HCT116 (cell line): ENCODE data around the gene LCE3C. TPM values are rescaled to one million over a fixed set of nuclear protein-coding genes. Genes with fewer than 3 reads are reported as not detected.

ENCODE experiments used
- ATAC-seq: fragments of 200-7000 bp; cut with Tn5 transposase; 2 replicates; pipeline ENCODE4 v1.9.1; 2020; ENCODE audit warnings: mild to moderate bottlenecking, moderate library complexity
- BruUV-seq: library from RNA; stranded (reverse); fragments of 400-500 nt; replicated peaks from 2 replicates; lab custom pipeline; 2021; lab: Mats Ljungman, UMichigan
- CTCF ChIA-PET: fragments of 300-600 bp; sonication (Branson Sonifier 250); formaldehyde crosslinking; loops from one replicate; lab custom pipeline; 2021; ENCODE audit warnings: antibody characterized with exemption; lab: Charles Lee
- POLR2A ChIA-PET: fragments of 300-600, 350-600 bp; sonication (Branson Sonifier 250); formaldehyde crosslinking; loops from one replicate; lab custom pipeline; 2021; ENCODE audit warnings: antibody characterized with exemption; lab: Charles Lee
- RAD21 ChIA-PET, 2 experiments: fragments of 300-600 bp; sonication (Branson Sonifier 250); formaldehyde crosslinking; loops; one replicate each; lab custom pipeline; 2023; ENCODE audit warnings: low total read pairs in 2 of 2; ENCODE audit not compliant: uncharacterized antibody in 2 of 2, unreplicated experiment in 2 of 2, low non-redundant PET in 1 of 2; lab: Charles Lee
- DNase-seq: peaks from one replicate; pipeline ENCODE4 v3.0.0-alpha.2; 2010; ENCODE audit warnings: low read depth, low spot score
- H2AFZ ChIP-seq: fragments of 200-600 bp; shearing (Covaris generic), sonication (generic); 2 replicates; pipeline ENCODE4 v1.6.1; 2017; ENCODE audit warnings: low read depth, mixed run types, mixed read lengths, antibody characterized with exemption, low read length; ENCODE audit not compliant: poor library complexity, severe bottlenecking
- H3K27ac ChIP-seq: 2 replicates; pipeline ENCODE4 v1.5.1; 2012; ENCODE audit warnings: low read depth, low read length
- H3K27me3 ChIP-seq: fragments of 200-600 bp; sonication (generic); 2 replicates; pipeline ENCODE4 v1.6.1; 2016; ENCODE audit warnings: mixed run types, low read length, mixed read lengths; ENCODE audit not compliant: insufficient read depth
- H3K36me3 ChIP-seq, 2 experiments: fragments of 200-500 bp in 1 of 2; fragments of 200-600 bp in 1 of 2; sonication (Bioruptor generic) in 1 of 2; sonication (generic) in 1 of 2; 2 replicates each; pipeline versions ENCODE4 v1.5.1 to v1.6.1; 2014 to 2016; ENCODE audit warnings: low read length in 2 of 2, inconsistent platforms in 1 of 2, mixed read lengths in 1 of 2, mixed run types in 1 of 2; ENCODE audit not compliant: insufficient read depth in 2 of 2, control insufficient read depth in 1 of 2
- H3K4me1 ChIP-seq, 2 experiments: fragments of 200-600 bp in 1 of 2; sonication (generic) in 1 of 2; 2 replicates each; pipeline versions ENCODE4 v1.5.1 to v1.6.1; 2012 to 2017; ENCODE audit warnings: low read length in 2 of 2, inconsistent platforms in 1 of 2, mild to moderate bottlenecking in 1 of 2, mixed read lengths in 1 of 2, mixed run types in 1 of 2, moderate library complexity in 1 of 2; ENCODE audit not compliant: insufficient read depth in 2 of 2, control insufficient read depth in 1 of 2
- H3K4me2 ChIP-seq: fragments of 200-600 bp; sonication (generic); 2 replicates; pipeline ENCODE4 v1.6.1; 2017; ENCODE audit warnings: mixed run types, low read length, mixed read lengths
- H3K4me3 ChIP-seq, 2 experiments: fragments of 200-600 bp in 1 of 2; sonication (generic) in 1 of 2; replicated peaks in 1 of 2; 2 replicates each; pipeline ENCODE4 v1.5.1; 2011 to 2016; ENCODE audit warnings: low read length in 2 of 2, control low read depth in 1 of 2, low read depth in 1 of 2, mild to moderate bottlenecking in 1 of 2, mixed read lengths in 1 of 2, mixed run types in 1 of 2
- H3K79me2 ChIP-seq: fragments of 200-600 bp; sonication (generic); 2 replicates; pipeline ENCODE4 v1.6.1; 2017; ENCODE audit warnings: mild to moderate bottlenecking, mixed run types, low read length, moderate library complexity, mixed read lengths; ENCODE audit not compliant: insufficient read depth
- H3K9ac ChIP-seq: fragments of 200-600 bp; sonication (generic); 2 replicates; pipeline ENCODE4 v1.6.1; 2016; ENCODE audit warnings: low read length, mixed read lengths
- H3K9me2 ChIP-seq: fragments of 200-600 bp; sonication (generic), shearing (Covaris generic); 2 replicates; pipeline ENCODE4 v1.6.1; 2017; ENCODE audit warnings: mixed run types, mild to moderate bottlenecking, moderate library complexity; ENCODE audit not compliant: insufficient read depth
- H3K9me3 ChIP-seq, 2 experiments: fragments of 200-500 bp in 1 of 2; fragments of 200-600 bp in 1 of 2; sonication (Bioruptor generic) in 1 of 2; sonication (generic) in 1 of 2; 2 replicates each; pipeline ENCODE4 v1.6.1; 2014 to 2017; ENCODE audit warnings: low read length in 2 of 2, mixed read lengths in 2 of 2, inconsistent platforms in 1 of 2, low read depth in 1 of 2, mild to moderate bottlenecking in 1 of 2, mixed run types in 1 of 2, moderate library complexity in 1 of 2; ENCODE audit not compliant: control insufficient read depth in 1 of 2, insufficient read depth in 1 of 2
- H4K20me1 ChIP-seq: fragments of 200-600 bp; sonication (generic), shearing (Covaris generic); 2 replicates; pipeline ENCODE4 v1.6.1; 2017; ENCODE audit warnings: mixed run types, mild to moderate bottlenecking, moderate library complexity; ENCODE audit not compliant: insufficient read depth
- CEBPB ChIP-seq: IDR thresholded peaks from 2 replicates; pipeline ENCODE4 v1.6.1; 2012; ENCODE audit warnings: low read depth
- EGR1 ChIP-seq: IDR thresholded peaks from 2 replicates; pipeline ENCODE4 v1.6.1; 2012; ENCODE audit warnings: low read depth
- EZH2 ChIP-seq: fragments of 200-600 bp; sonication (generic); IDR thresholded peaks from 2 replicates; pipeline ENCODE4 v1.6.1; 2017; ENCODE audit warnings: antibody characterized with exemption, mixed run types
- EZH2phosphoT487 ChIP-seq: fragments of 200-600 bp; IDR thresholded peaks from 2 replicates; pipeline ENCODE4 v1.6.1; 2018; ENCODE audit warnings: antibody characterized with exemption, borderline replicate concordance
- JUND ChIP-seq: IDR thresholded peaks from 2 replicates; pipeline ENCODE4 v1.6.1; 2012
- RAD21 ChIP-seq: IDR thresholded peaks from 2 replicates; pipeline ENCODE4 v1.6.1; 2012; ENCODE audit warnings: low read depth, mild to moderate bottlenecking
- SIN3A ChIP-seq: IDR thresholded peaks from 2 replicates; pipeline ENCODE4 v1.6.1; 2012; ENCODE audit warnings: low read depth
- ZFX ChIP-seq: fragments of 450-650 bp; IDR thresholded peaks from 2 replicates; pipeline ENCODE4 v1.6.1; 2017
- intact Hi-C: fragments of 100-400 bp; cut with micrococcal nuclease; formaldehyde crosslinking; loops from 2 replicates; pipeline ENCODE4 v1.10.0; 2022
- total RNA-seq: library from RNA; stranded (reverse); gene quantifications from one replicate; pipeline ENCODE4 v1.2.1, GENCODE V29; 2021; ENCODE audit not compliant: unreplicated experiment
- TF ChIP-seq, protein P1 (sequence below): IDR thresholded peaks from 2 replicates; pipeline ENCODE4 v1.6.1; 2012
- TF ChIP-seq, protein P2 (sequence below): IDR thresholded peaks from 2 replicates; pipeline ENCODE4 v1.6.1; 2012
- TF ChIP-seq, protein P3 (sequence below): IDR thresholded peaks from 2 replicates; pipeline ENCODE4 v1.6.1; 2011; ENCODE audit warnings: mild to moderate bottlenecking, low read length, moderate library complexity; ENCODE audit not compliant: insufficient replicate concordance; ENCODE audit errors: extremely low read depth
- TF ChIP-seq, protein P4 (sequence below): IDR thresholded peaks from 2 replicates; pipeline ENCODE4 v1.6.1; 2012; ENCODE audit warnings: low read depth

LCE3C gene
- total RNA-seq, 1 experiment from 2014 or later = not detected

DNA sequence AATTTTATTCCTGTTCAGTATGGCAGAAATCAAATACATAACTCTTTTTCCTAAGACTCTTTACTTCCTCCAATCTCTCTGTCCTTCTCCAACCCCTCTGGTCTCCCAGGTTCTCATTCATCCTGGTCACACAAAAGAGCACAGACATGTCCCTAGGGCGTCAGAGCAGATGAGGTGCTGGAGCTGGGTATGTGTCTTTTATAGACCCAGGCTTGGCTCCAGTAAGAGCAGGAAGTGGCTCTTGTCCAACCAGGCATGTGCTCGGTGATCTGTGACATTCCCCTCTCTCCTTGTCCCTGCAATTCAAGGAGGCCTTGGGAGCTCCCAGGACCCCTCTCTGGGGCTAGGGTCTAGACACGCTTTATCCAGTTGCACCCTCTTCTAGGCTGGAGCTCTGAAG, 45.1 kb downstream of the LCE3C start:
- no peak overlapping the region for H3K9ac ChIP-seq
- CTCF ChIA-PET = interaction anchor here (0.8 kb wide), 1 partner anchor 9 kb away, joined by 3 read pairs; no protein-coding TSS in a partner anchor
- H3K4me1 ChIP-seq = no peaks in the 10 kb centered on the region
- no peaks in the 10 kb centered on the region for H3K9me2 ChIP-seq
- H3K36me3 ChIP-seq = no peaks in the 10 kb centered on the region
- H3K4me3 ChIP-seq = no peak overlapping the region
- RAD21 ChIA-PET = no interaction called here
- no peak for DNase-seq
- no peak overlapping the region for H3K27ac ChIP-seq
- intact Hi-C loops = no loop called here
- H2AFZ ChIP-seq = no peak overlapping the region
- no peak overlapping the region for H3K4me2 ChIP-seq
- no peaks in the 10 kb centered on the region for H3K79me2 ChIP-seq
- no peaks in the 10 kb centered on the region for H3K9me3 ChIP-seq
- H4K20me1 ChIP-seq = no peaks in the 10 kb centered on the region
- no peak for ATAC-seq
- H3K27me3 ChIP-seq = peaks cover 39% of the 10 kb centered on the region
- no peak for TF ChIP-seq EZH2
- TF ChIP-seq, protein P1, sequence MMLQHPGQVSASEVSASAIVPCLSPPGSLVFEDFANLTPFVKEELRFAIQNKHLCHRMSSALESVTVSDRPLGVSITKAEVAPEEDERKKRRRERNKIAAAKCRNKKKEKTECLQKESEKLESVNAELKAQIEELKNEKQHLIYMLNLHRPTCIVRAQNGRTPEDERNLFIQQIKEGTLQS = no peak
- TF ChIP-seq CEBPB = no peak
- no peak for TF ChIP-seq JUND
- TF ChIP-seq, protein P2, sequence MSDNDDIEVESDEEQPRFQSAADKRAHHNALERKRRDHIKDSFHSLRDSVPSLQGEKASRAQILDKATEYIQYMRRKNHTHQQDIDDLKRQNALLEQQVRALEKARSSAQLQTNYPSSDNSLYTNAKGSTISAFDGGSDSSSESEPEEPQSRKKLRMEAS = no peak
- TF ChIP-seq, protein P3, sequence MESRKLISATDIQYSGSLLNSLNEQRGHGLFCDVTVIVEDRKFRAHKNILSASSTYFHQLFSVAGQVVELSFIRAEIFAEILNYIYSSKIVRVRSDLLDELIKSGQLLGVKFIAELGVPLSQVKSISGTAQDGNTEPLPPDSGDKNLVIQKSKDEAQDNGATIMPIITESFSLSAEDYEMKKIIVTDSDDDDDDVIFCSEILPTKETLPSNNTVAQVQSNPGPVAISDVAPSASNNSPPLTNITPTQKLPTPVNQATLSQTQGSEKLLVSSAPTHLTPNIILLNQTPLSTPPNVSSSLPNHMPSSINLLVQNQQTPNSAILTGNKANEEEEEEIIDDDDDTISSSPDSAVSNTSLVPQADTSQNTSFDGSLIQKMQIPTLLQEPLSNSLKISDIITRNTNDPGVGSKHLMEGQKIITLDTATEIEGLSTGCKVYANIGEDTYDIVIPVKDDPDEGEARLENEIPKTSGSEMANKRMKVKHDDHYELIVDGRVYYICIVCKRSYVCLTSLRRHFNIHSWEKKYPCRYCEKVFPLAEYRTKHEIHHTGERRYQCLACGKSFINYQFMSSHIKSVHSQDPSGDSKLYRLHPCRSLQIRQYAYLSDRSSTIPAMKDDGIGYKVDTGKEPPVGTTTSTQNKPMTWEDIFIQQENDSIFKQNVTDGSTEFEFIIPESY = no peak
- no peak for TF ChIP-seq SIN3A
- no peak for TF ChIP-seq ZFX
- TF ChIP-seq, protein P4, sequence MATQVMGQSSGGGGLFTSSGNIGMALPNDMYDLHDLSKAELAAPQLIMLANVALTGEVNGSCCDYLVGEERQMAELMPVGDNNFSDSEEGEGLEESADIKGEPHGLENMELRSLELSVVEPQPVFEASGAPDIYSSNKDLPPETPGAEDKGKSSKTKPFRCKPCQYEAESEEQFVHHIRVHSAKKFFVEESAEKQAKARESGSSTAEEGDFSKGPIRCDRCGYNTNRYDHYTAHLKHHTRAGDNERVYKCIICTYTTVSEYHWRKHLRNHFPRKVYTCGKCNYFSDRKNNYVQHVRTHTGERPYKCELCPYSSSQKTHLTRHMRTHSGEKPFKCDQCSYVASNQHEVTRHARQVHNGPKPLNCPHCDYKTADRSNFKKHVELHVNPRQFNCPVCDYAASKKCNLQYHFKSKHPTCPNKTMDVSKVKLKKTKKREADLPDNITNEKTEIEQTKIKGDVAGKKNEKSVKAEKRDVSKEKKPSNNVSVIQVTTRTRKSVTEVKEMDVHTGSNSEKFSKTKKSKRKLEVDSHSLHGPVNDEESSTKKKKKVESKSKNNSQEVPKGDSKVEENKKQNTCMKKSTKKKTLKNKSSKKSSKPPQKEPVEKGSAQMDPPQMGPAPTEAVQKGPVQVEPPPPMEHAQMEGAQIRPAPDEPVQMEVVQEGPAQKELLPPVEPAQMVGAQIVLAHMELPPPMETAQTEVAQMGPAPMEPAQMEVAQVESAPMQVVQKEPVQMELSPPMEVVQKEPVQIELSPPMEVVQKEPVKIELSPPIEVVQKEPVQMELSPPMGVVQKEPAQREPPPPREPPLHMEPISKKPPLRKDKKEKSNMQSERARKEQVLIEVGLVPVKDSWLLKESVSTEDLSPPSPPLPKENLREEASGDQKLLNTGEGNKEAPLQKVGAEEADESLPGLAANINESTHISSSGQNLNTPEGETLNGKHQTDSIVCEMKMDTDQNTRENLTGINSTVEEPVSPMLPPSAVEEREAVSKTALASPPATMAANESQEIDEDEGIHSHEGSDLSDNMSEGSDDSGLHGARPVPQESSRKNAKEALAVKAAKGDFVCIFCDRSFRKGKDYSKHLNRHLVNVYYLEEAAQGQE = no peak
- no peak for TF ChIP-seq EZH2phosphoT487
- no peak for TF ChIP-seq EGR1
- TF ChIP-seq RAD21 = no peak
- POLR2A ChIA-PET = no interaction called here
- BruUV-seq = no TSS peak
